ENCODE results near the gene CACNA1D. TPM values are rescaled to one million over a fixed set of nuclear protein-coding genes. Genes with fewer than 3 reads are reported as not detected.

Gene CACNA1D
- total and polyA plus RNA-seq, 8 donors: 5.3 to 22.8 (median 11.6) TPM

DNA sequence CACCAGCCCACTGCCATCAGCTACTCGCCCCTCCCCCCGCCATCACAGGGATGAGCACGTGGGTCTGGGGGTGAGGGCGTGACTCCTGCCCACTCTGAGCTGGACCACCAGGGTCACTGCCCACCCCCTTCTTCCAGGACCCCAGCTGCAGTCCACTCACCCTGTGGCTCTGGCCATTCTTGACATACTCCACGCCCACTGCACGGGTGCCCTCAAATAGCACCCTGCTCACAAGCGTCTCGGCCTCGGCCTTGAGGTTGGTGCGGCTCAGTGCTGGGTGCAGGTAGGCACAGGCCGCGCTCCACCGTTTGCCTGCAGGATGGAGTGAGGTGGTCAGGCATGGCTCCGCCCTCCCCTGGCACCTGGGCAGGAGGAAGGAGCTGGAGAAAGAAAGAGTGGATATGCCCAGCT lies 327.9 kb downstream of the CACNA1D start:
- FAIRE-seq (no peak), DNase-seq (peak in 1 of 6 donors; percentile 55), ATAC-seq (peak in 1 of 4 donors; percentile 6)
- 85 to 88% methylated on average over 14 of the region's 14 CpGs for WGBS, 2 donors
- no peaks in the 10 kb centered on the region for H3K27me3 ChIP-seq
- no peak overlapping the region for H3K27ac ChIP-seq
- no peak overlapping the region for H3K4me3 ChIP-seq
- peaks cover 0 to 63% (median 30%) of the 10 kb centered on the region in 3 donors for H3K36me3 ChIP-seq
- TF ChIP-seq CTCF (IDR thresholded peaks at IDR 0.05): no peak
- no peaks in the 10 kb centered on the region for H3K9me3 ChIP-seq
- peaks cover 4 to 12% (median 6%) of the 10 kb centered on the region in 3 donors for H3K4me1 ChIP-seq
- intact Hi-C loops (cut with DNase I): no loop called here

DNA sequence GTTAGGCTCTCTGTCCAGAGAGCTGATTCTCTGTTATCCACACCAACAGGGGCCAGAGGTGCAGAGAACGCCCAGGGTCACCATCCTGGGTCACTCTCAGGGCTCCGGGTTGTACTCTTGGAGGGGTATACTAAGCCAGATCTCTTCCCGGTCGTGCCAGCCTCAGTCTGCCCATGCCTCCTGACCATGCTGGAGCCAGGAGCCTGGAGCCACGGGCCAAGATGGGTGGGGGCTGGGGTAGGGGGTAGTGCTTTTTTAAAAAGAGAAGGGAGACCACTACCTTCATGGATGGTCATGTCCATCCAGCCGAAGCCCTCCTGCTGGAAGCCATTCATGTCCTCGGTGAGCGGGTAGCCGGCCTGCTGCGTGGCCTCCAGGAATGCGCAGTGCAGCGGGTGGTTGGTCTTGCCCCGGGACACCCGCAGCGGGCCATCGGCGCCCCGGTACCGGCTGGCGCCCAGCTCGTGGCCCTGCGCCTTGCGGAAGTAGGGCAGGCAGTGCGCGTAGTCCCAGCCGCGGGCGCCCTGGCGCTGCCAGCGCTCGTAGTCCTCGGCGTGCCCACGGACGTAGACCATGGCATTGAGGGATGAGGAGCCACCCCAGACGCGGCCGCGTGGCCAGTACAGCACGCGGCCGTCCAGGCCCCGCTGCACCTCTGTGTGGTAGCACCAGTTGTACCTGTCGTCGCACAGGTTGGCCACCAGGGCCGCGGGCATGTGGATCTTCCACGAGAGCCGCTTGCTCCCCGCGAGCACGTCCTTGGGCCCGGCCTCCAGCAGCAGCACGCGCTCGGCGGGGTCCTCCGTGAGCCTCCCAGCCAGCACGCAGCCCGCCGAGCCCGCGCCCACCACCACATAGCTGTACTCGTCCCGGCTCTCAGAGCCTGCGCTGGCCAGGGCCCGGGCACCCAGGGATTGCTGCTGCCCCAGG lies 328.9 kb downstream of the CACNA1D start:
- Histone ChIP-seq H3K36me3 (peaks cover 0 to 54% (median 20%) of the 10 kb centered on the region in 3 donors), H3K9me3 (no peaks in the 10 kb centered on the region), H3K27ac (no peak overlapping the region), H3K4me3 (no peak overlapping the region), H3K4me1 (peaks cover 4 to 12% (median 6%) of the 10 kb centered on the region in 3 donors), H3K27me3 (no peaks in the 10 kb centered on the region)
- intact Hi-C loops (cut with DNase I): no loop called here
- peak in 2 of 6 donors; percentile 12 to 54 for DNase-seq
- FAIRE-seq: no peak
- 96% methylated on average over 67 of the region's 67 CpGs for WGBS, 2 donors
- ATAC-seq: no peak
- TF ChIP-seq CTCF (IDR thresholded peaks at IDR 0.05): no peak

DNA sequence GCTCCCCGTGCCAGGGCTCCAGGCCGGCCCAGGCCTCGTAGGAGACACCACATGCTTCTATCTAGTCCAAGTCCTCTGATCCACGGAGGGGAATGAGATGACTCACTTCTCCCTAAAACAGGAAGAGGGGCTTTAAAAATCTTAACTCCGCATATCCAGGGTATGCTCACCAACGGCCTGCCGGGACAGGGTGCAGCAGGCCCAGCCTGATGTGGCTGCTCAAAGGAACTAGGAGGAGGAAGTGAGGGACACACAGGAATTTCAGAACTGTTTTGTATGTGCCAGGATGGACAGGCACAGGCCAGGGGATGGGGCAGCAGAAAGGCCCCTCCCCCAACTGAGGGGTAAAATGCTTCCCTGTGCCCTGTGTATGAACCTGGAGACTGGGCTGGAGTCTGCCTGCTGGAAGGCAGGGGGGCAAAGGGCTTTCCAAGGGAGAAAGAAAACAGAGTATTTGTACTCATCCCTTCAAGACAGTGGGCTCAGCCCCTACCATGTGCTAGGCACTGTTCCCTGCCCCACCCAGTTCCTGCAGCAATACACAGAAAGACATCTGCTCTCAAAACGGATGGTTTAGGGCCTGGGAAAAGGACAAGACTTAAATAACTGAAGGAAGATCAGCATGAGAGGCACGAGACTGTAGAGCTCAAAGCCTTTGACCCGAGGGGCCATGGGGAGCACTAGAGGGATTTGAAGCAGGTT lies 329.7 kb downstream of the CACNA1D start:
- H3K27me3 ChIP-seq: no peaks in the 10 kb centered on the region
- intact Hi-C loops (cut with DNase I): no loop called here
- TF ChIP-seq CTCF (IDR thresholded peaks at IDR 0.05): no peak
- H3K36me3 ChIP-seq: peaks cover 0 to 46% (median 14%) of the 10 kb centered on the region in 3 donors
- peaks cover 4 to 18% (median 6%) of the 10 kb centered on the region in 3 donors for H3K4me1 ChIP-seq
- ATAC-seq (no peak), FAIRE-seq (no peak), DNase-seq (no peak)
- H3K4me3 ChIP-seq: no peak overlapping the region
- no peak overlapping the region for H3K27ac ChIP-seq
- WGBS, 2 donors: 77 to 81% methylated on average over 10 of the region's 10 CpGs
- no peaks in the 10 kb centered on the region for H3K9me3 ChIP-seq

- Histone ChIP-seq H3K27ac (no peak overlapping the region), H3K27me3 (no peaks in the 10 kb centered on the region), H3K4me3 (no peak overlapping the region), H3K9me3 (no peaks in the 10 kb centered on the region), H3K4me1 (peaks cover 4 to 18% (median 6%) of the 10 kb centered on the region in 3 donors), H3K36me3 (peaks cover 0 to 39% (median 8%) of the 10 kb centered on the region in 3 donors)
- no peak for DNase-seq
- FAIRE-seq: no peak
- intact Hi-C loops (cut with DNase I): no loop called here
- 93 to 95% methylated on average over 4 of the region's 4 CpGs for WGBS, 2 donors
- ATAC-seq: no peak
- TF ChIP-seq CTCF (IDR thresholded peaks at IDR 0.05): no peak
Observed at GRCh38 chr3:53824795-53825194, 330.4 kb downstream of the CACNA1D start.
